HG03521 (cell line): Measurements from ENCODE around the gene CTIF.

Experiments used
- ATAC-seq: cut with Tn5 transposase; IDR thresholded peaks from one replicate; pipeline ENCODE4 v1.9.1; 2021; ENCODE audit warnings: mild to moderate bottlenecking, moderate library complexity; ENCODE audit not compliant: unreplicated experiment

The CTIF gene

DNA sequence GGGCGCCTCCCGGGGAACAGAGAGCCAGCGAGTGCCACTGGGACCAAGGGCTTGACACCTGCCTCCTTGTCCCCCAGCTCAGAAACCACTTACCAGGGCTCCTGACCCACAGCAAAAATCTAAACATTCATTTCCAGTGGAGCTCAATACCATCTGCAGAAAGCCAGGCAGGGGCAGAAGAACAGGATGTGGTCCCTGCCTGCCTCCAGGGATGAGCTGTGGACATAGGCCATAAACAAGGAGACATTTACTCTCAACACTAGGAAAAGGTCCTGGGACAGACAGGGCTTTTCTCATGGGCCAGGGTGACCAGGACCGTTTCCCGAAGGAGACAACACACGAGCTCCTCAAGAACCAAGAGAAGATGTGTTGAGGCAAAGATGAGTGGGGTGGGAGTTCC, 203.0 kb downstream of the CTIF start:
- ATAC-seq = no peak

DNA sequence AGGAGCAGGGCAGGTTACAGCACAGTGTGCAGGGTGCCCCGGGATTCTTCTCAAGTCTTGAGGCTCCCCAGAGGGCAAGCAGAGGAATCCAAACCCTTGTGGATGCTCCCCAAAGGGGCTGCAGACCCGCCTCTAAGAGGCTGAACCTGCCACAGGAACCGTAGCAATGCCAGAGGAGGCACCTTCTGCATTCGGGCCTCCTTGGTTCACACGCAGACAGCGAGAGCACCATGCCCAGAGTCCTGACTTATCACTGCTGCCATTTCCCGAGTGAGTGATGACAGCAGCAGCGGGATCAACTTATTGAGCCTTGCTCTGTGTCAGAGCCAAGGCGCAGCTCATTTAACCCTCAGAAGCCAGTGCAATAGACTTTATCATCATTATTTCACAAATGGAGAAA, 203.5 kb downstream of the CTIF start:
- ATAC-seq = no peak

DNA sequence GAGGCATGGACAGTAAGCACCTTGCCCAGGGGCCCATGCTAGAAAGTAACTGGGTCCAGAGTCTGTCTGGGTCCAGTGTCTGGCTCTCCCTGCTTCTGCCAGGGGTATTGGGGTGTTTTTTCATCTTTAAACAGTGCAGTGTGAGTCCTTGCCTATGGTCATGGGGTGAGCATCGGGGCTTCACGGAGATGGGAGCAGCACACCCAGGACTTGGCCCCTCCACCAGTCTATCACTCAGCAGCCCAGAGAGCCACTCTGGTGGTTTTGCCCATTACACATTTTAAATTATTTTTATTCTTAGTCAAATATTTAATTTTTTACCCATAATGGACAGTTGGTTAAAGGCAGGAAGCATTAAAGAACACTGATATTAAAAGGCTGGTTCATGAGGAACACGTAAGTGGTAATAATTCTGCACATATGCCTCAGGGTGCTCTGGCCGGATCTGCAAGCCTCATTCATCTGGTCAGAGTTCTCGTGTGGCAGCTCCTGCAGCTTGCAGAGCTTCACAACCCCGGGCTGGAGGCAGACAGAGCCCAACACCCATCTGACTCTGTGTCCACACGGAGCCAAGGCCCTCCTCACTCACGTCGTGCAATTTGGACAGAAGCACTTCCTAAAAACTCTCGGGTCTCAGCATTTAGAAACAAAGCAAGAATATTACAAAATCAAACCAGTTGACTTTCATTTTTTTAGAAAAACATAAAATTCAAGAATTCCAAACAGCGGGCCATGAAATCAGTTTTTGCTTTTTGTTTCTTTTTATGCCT, 204.1 kb downstream of the CTIF start:
- no peak for ATAC-seq

DNA sequence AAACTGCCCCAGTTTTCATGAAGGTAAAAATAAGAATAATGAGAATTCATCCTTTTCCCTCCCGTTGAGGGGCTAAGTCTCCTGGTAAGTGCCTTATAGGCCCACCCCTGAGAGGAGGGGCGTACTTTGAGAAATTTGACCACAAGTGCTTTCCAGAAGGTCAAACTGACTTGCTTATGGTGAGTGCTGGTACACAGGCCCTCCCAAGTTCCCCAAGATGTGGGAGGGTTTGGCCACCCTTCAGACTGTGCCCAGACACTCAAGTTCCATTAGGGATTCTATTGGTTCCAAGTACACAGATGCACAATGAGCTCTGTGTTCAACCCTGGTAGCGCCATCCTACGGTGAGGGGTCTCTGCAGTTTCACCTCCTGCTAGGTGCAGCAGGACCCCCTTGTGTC, 205.1 kb downstream of the CTIF start:
- no peak for ATAC-seq

DNA sequence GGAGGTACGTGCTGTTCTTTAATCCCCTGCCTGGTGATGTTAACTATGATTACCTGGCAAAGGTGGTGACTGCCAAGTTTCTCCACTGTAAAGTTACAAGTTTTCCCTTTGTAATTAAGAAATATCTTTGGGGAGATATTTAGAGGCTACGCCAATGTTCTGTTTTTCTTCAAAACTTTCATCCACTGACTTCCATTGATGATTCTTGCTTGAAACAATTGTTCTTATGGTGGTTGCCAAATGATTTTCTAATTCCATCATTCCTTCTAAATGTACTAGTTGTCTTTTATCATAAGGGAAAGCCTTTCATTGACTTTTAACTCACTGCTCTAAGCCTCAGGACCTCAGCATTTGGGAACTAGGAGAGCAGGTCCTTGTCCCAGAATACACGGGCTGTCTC, 206.5 kb downstream of the CTIF start:
- ATAC-seq = no peak

DNA sequence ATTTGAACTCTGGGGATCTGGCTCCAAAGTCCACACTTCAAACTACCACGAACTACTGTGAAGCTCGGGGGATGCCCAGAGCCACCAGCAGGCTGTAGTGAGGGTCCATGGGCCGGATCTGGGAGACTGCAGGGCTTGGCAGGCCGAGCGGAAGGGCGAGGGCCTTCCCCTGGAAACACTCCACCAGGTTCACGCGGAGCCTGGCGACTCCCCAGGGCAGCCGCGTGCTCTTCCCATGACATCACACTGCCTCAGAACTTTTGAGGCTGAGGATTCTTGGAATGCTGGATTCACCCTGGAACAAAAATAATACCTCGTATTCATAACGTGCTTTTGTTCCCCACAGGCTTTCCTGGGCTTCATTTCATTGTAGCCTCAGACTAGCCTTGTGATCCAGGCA, 210.9 kb downstream of the CTIF start:
- ATAC-seq = no peak

DNA sequence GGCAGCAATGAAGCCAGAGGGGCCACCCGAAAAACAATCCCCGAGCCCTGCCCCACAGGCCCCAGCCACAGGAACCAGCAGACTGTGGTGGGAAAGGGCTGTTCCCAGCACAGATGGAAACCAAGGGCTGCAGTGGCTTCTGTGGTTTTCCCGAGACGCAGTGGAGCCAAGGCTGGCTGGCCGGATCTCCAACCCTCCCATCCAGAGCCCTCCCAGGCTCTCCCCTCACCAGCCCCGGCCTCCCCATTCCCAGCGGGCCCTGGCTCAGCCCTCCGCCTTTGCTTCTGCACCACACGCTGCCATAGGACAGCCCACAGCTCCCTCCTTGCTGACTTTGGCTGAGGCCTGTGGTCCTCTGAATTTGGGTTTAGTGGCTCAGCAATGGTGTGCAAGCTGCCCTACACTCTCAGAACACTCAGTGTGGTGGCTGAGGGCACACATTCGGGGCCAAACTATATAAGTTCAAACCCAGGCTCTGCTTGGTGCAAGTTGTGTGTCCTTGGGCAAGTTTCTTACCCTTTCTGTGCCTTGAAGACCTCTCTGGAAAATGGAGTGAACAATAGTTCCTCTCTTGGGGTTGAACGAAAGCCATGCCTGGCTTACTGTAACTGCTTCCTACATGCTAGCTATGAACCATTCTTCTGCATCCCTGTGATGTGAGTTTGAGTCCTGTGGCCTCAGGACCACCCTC, 211.8 kb downstream of the CTIF start:
- no peak for ATAC-seq

DNA sequence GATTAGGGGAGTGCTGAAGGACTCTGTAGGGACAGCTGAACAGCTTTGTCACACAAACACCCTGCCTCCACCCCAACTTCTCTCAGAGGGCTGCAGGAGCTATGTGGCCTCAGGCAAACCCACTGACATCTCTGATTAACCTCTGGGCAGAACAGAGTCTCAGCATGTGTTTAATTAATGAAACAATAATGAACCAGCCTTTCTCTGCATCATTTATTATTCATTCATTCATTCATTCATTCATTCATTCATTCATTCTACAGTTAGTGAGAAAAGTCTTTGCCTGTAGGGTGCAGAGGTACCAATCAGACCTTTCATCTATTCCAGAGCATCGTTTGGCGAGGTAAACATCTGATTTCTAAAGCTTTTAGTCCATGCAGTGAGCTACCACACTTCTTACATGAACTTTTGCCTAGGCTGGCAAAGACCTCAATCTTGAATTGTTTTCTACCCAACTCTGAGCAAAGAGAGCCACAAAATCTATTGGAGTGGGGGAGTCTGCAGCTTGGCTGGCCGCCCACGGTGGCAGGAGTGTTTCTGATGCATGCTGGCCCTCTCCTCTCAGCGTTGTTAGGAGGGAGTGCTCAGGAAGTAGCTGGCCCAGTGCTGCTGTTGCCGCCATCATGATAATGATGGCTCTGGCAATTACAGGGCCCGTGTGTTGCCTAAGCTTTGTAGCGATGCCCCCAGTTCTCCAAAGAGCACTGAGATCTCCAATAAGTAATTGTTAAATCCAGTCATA, 213.1 kb downstream of the CTIF start:
- no peak for ATAC-seq

DNA sequence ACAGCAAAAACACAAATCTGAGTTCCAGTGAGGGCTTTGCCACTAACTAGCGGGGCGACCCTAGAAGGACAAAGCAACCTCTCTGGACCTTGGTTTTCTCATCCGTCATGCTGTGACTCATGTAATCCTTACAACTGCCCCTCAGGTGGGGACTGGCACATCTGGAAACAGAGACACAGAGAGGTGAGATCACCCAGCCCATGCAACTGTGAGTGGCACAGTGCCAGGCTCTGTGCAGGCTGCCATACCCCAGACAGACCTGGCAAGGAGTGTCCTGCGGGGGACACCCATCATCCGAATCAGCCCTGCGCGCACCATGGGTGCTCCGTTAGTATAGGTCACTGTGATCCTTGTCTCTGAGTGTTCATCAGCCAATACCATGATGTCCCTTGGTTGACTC, 213.6 kb downstream of the CTIF start:
- ATAC-seq = no peak

DNA sequence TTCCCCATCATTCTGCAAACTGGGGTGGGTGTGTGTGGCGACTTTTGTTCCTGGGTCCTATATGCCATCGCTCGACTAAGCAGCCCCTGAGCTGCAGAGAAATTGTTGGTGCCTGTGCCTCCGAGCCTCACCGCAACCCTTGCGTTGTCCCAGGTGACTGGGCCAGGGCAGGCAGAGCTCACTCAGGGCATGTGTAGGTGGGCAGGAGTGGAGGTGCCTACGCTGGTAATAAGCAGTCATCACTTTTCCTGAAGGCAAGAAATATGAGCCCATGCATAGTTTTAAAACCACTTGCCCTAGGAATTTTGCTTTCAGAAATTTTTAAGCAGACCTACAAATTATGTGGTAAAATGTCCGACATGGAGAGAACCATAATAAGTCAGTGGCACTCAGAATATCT, 214.1 kb downstream of the CTIF start:
- no peak for ATAC-seq

DNA sequence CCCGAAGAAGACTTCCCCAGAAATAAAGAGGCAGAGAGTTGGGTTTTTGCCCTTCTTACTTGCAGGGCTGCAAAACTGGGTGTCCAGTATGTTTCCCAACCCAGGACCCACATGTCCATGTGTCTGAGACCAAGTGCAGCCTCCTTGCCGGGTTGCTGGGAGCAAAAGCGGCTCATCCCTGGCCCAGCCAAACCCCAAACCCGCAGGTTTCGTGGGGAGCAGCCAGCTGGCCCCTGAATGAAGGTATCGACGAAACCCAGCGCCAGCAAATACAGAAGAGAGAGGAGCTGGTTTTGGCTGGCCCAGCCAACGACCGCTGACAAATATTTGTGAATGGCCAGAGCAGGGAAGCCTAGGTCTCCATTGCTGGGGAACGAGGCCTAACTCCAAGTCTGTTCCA, 214.9 kb downstream of the CTIF start:
- no peak for ATAC-seq

DNA sequence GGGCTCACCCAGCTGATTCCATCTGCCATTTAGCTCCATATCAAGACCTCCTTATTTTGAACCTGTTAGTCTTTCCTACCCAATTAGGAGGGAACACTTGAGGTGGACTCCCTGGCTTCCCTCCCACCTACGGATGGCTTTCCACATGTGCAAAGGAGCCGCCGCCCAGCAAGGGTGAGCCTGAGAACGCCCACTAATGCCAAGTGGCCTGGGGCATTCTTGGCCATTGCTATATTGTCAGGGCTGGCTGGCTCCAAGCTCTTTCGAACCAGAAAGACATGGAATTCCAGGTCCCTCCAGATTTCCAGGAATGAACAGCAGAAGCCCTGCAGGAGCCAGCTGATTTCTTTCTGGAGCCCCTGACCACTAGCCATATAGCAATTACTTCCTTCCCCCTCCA, 215.7 kb downstream of the CTIF start:
- no peak for ATAC-seq

DNA sequence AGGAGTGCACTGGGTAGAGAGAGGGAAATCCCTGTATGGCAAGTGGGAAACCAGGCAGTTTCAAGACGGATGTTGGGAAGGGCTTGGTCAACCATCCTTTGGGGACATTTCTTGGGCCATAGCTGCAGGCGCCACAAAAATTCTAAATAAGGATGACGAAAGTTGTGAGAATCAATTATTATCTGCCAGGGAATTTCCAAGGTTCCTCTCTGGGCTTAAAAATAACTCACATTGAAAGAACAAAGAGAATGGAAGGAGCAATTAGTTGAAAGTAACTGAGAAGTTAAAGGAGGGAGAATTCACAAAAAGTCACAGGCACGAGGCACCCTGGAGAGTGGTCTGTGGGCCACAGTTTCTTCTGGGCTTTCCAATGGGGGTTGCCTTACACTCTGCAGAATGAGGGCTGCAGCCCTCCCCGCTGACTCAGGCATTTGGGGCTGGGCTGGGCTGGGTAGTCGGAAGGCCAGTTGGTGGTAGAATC, 216.2 kb downstream of the CTIF start:
- no peak for ATAC-seq

DNA sequence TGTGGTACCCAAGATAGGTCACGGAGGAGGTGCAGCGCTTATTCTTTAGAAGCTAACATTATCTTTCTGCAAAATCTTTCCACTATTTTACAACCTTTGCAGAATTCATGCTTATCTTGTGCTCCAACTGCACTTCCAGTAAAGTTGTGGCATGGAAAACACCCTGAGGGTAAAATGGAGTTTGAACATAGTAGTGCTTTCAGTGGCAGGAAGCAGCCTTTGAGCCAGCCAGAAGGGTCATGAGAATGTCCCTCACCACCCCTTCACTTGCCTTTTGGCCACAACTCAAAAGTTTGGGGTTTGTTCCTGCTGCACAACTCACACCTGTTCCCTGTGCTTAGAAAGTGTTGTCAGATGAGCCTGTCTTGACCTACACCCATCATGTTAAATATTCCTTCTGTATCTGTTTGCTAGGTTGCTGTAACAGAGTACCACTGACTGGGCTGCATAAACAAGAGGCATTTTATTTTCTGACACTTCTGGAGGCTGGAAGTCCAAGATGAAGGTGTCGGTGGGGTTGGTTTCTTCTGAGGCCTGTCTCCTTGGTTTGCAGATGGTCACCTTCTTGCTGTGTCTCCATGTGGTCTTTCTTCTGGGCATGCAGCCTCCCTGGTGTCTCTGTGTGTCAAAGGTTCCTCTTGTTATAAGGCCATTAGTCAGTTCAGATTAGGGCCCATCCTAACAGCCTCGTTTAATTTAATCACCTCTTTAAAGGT, 217.8 kb downstream of the CTIF start:
- ATAC-seq = no peak

DNA sequence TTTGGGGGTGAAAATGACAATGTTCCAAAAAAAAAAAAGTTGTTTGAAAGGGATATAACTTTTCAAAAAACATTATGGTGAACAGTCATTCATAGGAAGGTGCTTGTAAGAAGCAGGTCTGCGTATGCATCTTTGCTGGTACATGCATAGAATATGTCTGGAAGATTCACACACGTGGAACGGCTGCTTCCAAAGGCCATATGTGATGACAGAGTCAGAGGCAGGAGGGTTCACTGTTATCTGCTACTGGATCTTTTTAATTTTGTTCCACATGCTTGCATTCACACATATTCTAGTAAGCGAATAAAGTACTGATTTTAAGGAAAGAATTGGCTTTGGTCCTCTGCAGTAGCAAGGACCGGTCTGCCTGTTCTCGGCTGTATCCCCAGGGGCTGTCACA, 218.5 kb downstream of the CTIF start:
- ATAC-seq = no peak

DNA sequence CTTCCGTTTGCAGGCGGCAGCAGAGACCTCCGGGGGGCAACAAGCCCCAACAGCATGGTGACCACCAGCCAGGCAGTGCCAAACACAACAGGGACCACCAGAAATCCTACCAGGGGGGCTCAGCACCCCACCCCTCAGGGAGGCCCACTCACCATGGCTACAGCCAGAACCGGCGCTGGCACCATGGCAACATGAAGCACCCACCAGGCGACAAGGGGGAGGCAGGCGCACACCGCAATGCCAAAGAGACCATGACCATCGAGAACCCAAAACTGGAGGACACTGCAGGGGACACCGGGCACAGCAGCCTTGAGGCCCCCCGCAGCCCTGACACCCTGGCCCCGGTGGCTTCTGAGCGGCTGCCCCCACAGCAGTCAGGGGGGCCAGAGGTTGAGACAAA, 219.1 kb downstream of the CTIF start:
- ATAC-seq = no peak

DNA sequence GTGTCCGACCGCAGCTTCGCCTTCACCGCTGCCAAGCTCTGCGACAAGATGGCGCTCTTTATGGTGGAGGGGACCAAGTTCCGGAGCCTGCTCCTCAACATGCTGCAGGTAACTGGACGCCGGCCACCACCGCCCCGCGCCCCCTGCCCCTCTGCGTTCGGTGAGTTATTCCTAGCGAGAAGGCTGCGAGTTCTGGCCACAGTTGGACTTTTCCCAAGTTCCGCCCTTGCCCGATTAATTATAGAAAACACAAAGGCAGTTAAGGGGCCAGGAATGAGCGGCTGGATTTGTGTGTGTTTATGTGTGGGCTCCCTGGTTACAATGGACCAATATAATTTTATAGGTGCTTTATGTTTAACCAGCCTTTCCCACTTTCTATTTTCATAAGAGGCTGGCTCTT, 222.8 kb downstream of the CTIF start:
- no peak for ATAC-seq

DNA sequence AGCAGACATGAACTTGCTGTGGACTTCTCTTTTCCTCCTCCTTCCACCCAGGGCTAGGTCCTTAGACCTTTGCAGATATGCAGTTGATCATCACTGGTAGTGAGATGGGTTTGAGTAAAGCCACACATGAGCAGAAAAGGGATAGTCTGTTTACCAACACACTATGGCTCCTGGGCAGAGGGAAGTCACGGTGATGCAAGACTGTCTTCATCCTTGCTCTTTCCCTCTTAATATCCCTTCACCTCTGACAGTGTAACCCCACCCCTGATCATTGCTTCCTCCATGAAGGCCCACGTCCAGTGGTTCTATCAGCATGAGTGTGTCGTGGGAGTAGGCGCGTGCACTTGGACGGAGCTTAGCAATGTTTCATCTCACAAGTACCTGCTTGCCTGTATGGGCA, 223.2 kb downstream of the CTIF start:
- ATAC-seq = no peak

DNA sequence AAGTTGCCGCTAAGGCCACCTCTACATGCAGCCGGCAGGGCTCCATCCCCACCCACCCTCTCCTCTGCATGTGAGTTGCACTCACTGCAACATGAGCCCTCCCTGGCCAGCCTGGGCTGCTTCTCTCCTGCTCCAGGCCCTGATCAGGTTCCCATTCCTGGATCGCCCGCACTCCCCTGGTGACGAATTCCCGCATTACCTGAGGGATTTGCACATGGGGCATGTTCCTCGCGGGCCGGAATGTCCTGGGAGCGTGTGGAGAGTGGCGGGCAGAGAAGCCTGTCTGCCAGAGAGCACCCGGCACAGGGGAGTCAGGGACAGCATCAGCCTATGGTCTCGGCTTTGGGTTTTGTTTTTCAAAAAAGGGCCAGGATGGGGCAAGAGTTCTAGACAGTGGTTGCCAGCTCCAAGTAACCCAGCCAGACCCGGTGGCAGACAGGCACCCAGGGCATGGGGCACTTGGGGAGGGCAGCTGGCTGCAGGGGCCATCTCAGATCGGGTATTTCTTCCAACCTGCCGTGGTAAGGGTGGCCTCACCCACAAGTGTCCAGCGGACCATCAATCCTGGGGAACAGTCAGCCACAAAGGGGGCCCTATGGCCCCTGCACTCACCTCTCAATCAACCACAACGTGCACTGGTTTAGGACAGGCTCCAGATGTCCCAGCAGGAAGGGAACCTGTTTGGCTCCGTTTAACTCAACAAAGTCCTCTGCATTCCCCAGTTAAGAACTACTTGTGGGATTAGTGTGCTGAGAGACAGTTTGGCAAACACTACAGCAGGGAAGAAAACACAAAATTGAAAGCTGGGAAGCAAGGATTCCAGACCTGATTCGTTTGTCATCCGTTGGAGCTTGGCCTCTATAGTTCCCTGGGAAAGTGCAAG, 224.2 kb downstream of the CTIF start:
- ATAC-seq = no peak

DNA sequence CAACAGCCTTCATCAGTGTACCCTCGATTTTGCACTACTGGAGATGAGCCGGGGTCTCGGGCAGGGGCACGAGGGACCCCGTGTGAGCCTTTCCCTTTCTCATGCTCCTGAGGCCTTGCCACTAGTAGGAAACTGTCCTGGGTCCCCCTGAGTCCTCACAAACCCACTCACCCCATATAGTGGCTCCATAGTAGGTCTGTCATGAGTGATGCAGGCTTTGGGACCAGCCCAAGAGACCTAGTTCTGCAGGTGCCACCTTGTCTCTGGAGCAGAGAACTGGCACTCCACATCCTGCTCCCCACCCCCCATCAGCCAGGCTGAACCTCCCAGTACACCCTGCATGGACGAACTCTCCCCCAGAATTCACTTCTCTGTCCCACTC, 224.9 kb downstream of the CTIF start:
- ATAC-seq = no peak
